Fibroblast of skin of right biceps (primary cell): ENCODE results near the gene GIMAP8.

Experiments used
- DNase-seq: peaks from one replicate; pipeline ENCODE4 v3.0.0-alpha.2; 2013

Gene GIMAP8

GRCh38 chr7:150450491-150451001, at the start of gene GIMAP8:
Gene GIMAP8 (plus strand): TSS chr7:150450630. CDS start chr7:150466699, 16,069 bp downstream.
- DNase-seq: no peak

- no peak for DNase-seq
Measured at GRCh38 chr7:150400788-150401423, 49.5 kb upstream of the GIMAP8 start.

- DNase-seq: no peak
Measured at GRCh38 chr7:150401424-150401790, 49.0 kb upstream of the GIMAP8 start.

- DNase-seq: peak; percentile 18
Measured at GRCh38 chr7:150401861-150402631, 48.4 kb upstream of the GIMAP8 start.

GRCh38 chr7:150402671-150403321, 47.6 kb upstream of the GIMAP8 start:
- DNase-seq: no peak

- no peak for DNase-seq
Measured at GRCh38 chr7:150403376-150404171, 46.9 kb upstream of the GIMAP8 start.

GRCh38 chr7:150404172-150404804, 46.1 kb upstream of the GIMAP8 start:
- no peak for DNase-seq

GRCh38 chr7:150404805-150405583, 45.4 kb upstream of the GIMAP8 start:
- DNase-seq: peak; percentile 91

- DNase-seq: no peak
Measured at GRCh38 chr7:150405584-150406311, 44.7 kb upstream of the GIMAP8 start.

GRCh38 chr7:150406312-150406566, 44.2 kb upstream of the GIMAP8 start:
- DNase-seq: no peak

- DNase-seq: no peak
Measured at GRCh38 chr7:150406567-150407421, 43.6 kb upstream of the GIMAP8 start.

- DNase-seq: no peak
Measured at GRCh38 chr7:150407588-150408392, 42.6 kb upstream of the GIMAP8 start.

GRCh38 chr7:150408393-150409299, 41.8 kb upstream of the GIMAP8 start:
- DNase-seq: no peak

- no peak for DNase-seq
Measured at GRCh38 chr7:150409300-150410030, 41.0 kb upstream of the GIMAP8 start.

- no peak for DNase-seq
Measured at GRCh38 chr7:150410131-150410530, 40.3 kb upstream of the GIMAP8 start.

GRCh38 chr7:150410680-150411346, 39.6 kb upstream of the GIMAP8 start:
- DNase-seq: no peak

GRCh38 chr7:150411606-150412005, 38.8 kb upstream of the GIMAP8 start:
- DNase-seq: no peak
